Naive thymus-derived CD8-positive, alpha-beta T cell (primary cell): ENCODE results near the gene PREB. TPM values are rescaled to one million over a fixed set of nuclear protein-coding genes. Genes with fewer than 3 reads are reported as not detected.

Source experiments
- ATAC-seq, 2 donors: fragments of 150-1000 bp; cut with Tn5 transposase in 1 of 2; sonication (Bioruptor Pico), chemical (Tn5 transposase) in 1 of 2; 1 replicate in 1 of 2; 2 replicates in 1 of 2; pipeline ENCODE4 v1.10.0; 2021; ENCODE audit warnings: mild to moderate bottlenecking in 2 of 2, moderate library complexity in 2 of 2
- POLR2A ChIA-PET: fragments of 350-600 bp; sonication (Branson Sonifier 250); formaldehyde crosslinking; loops from one replicate; lab custom pipeline; 2021; ENCODE audit warnings: antibody characterized with exemption; lab: Charles Lee
- DNase-seq, 10 donors: peaks; one replicate each; pipeline versions ENCODE4 v3.0.0 to v3.0.0-alpha.2; 2020 to 2022
- H3K27ac Mint-ChIP-seq, 10 donors: one replicate each; pipeline ENCODE4 v1.8.0; 2020 to 2022; ENCODE audit warnings: mild to moderate bottlenecking in 10 of 10, mixed read lengths in 10 of 10, moderate library complexity in 4 of 10, inconsistent platforms in 1 of 10
- H3K27me3 Mint-ChIP-seq, 5 donors: one replicate each; pipeline ENCODE4 v1.8.0; 2021 to 2022; ENCODE audit warnings: mixed read lengths in 5 of 5
- H3K36me3 Mint-ChIP-seq, 3 donors: one replicate each; pipeline ENCODE4 v1.8.0; 2020 to 2022; ENCODE audit warnings: mixed read lengths in 3 of 3, mild to moderate bottlenecking in 2 of 3, inconsistent platforms in 1 of 3
- H3K4me1 Mint-ChIP-seq, 4 donors: one replicate each; pipeline ENCODE4 v1.8.0; 2021 to 2022; ENCODE audit warnings: mixed read lengths in 4 of 4
- H3K4me3 Mint-ChIP-seq, 10 donors: one replicate each; pipeline ENCODE4 v1.8.0; 2020 to 2022; ENCODE audit warnings: mild to moderate bottlenecking in 10 of 10, mixed read lengths in 10 of 10, moderate library complexity in 6 of 10, inconsistent platforms in 1 of 10
- H3K9me3 Mint-ChIP-seq, 9 donors: one replicate each; pipeline ENCODE4 v1.8.0; 2020 to 2022; ENCODE audit warnings: mixed read lengths in 9 of 9, mild to moderate bottlenecking in 3 of 9, inconsistent platforms in 1 of 9, moderate library complexity in 1 of 9
- polyA plus RNA-seq, 3 donors: library from polyadenylated mRNA; unstranded; fragments of 300-500 nt; fragmentation: Illumina TruSeq; gene quantifications; one replicate each; pipeline ENCODE4 v1.2.3, GENCODE V29; 2021
- total RNA-seq, 8 experiments: library from RNA in 2 of 8; stranded (reverse) in 2 of 8; gene quantifications; one replicate each; pipeline ENCODE4 v1.2.3 and lab custom pipeline; 2021 to 2026

PREB gene
- total and polyA plus RNA-seq, 5 experiments from 2014 or later = 35.9 to 58.4 (median 43.3) TPM

DNA sequence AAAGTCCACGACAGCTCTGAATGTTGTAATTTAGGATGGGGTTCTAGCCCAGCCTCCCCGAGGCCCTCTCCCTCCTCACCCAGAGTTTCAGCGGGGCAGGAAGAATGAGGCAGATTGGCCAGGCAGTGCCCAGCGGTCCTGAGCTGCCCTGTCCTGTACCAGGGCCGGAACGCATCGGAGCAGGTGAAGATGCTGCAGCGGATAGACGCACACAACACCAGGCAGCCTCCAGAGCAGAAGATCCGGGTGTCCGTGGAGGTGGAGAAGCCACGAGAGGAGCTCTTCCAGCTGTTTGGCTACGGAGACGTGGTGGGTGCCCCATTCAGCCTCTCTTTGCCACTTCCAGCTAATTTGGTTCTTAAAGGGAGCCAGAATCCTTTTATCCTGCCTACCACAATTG lies 37.1 kb downstream of the PREB start:
- no peak for ATAC-seq
- Mint-ChIP-seq H3K27me3 (no peaks in the 10 kb centered on the region), H3K36me3 (no peaks in the 10 kb centered on the region), H3K27ac (no peak overlapping the region), H3K4me3 (peak overlapping the region in 1 of 10 donors; percentile 19), H3K9me3 (no peaks in the 10 kb centered on the region), H3K4me1 (peaks cover 3 to 17% (median 12%) of the 10 kb centered on the region in 4 donors)
- DNase-seq = peak in 1 of 10 donors; percentile 57
- POLR2A ChIA-PET = no interaction called here

DNA sequence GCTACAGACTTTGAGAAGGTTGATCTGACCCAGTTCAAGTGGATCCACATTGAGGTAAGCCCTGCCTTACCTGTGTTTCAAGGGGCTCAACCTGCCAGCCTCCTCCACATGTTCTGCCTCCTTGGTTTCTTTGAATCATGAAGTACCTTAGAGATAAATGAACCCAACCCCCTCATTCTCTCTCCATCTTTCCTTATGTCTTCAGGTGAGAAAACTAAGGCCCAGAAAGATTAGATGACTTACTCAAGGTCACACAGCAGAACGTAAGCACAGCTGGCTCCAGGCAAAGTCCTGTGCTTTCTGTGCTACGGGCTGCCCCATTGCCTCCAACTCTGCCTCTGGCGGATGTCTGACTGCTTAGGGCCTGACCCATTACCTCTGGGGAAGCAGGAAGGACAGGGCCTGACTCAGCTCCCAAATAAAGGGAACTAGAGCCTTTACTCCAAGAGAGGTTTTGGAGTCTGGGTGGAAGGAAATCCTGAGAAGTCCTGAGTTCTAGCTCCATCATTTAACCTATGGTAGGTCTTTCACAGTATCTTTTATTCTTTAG lies 37.6 kb downstream of the PREB start:
- Mint-ChIP-seq H3K27ac (peak overlapping the region in 1 of 10 donors; percentile 62), H3K36me3 (no peaks in the 10 kb centered on the region), H3K4me3 (peak overlapping the region in 3 of 10 donors; percentile 11 to 74 (median 19)), H3K9me3 (no peaks in the 10 kb centered on the region), H3K4me1 (peaks cover 3 to 17% (median 12%) of the 10 kb centered on the region in 4 donors), H3K27me3 (no peaks in the 10 kb centered on the region)
- POLR2A ChIA-PET = no interaction called here
- DNase-seq = peak in 1 of 10 donors; percentile 14
- ATAC-seq = no peak

GRCh38 chr2:27095745-27096651 lies 38.4 kb downstream of the PREB start:
- DNase-seq (peak in 4 of 10 donors; percentile 34 to 62 (median 40)), ATAC-seq (peak; percentile 71 to 88)
- peak overlapping the region; percentile 20 to 82 (median 66) for H3K4me3 Mint-ChIP-seq
- H3K9me3 Mint-ChIP-seq = no peaks in the 10 kb centered on the region
- peak overlapping the region in 3 of 10 donors; percentile 51 to 79 (median 59) for H3K27ac Mint-ChIP-seq
- no peaks in the 10 kb centered on the region for H3K27me3 Mint-ChIP-seq
- POLR2A ChIA-PET = interaction anchor here (0.6 to 0.8 kb wide), 2 partner anchors 9 to 63 kb away, joined by 3 to 4 read pairs; partner anchors contain the start of gene KHK
- peaks cover 0 to 1% (median 0%) of the 10 kb centered on the region in 3 donors for H3K36me3 Mint-ChIP-seq
- peaks cover 3 to 17% (median 13%) of the 10 kb centered on the region in 4 donors for H3K4me1 Mint-ChIP-seq

DNA sequence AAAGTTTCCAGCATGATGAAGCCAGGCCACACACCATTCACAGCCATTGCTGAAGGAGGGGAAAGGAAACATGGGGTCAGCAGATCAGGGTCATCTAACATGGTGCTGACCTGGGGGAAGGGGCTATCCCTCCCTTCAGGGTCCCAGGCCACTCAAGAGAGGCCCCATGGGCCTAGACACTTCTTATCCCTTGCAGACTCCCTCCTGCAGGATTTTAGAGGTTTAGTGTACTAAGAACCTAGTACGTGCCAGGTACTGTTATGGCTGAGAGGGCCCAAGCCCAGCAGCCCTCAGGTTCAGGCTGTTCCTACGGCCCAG lies 39.0 kb downstream of the PREB start:
- Mint-ChIP-seq H3K27ac (peak overlapping the region in 1 of 10 donors; percentile 79), H3K4me1 (peaks cover 3 to 17% (median 13%) of the 10 kb centered on the region in 4 donors), H3K36me3 (peaks cover 0 to 1% (median 0%) of the 10 kb centered on the region in 3 donors), H3K9me3 (no peaks in the 10 kb centered on the region), H3K4me3 (peak overlapping the region in 6 of 10 donors; percentile 52 to 75 (median 64)), H3K27me3 (no peaks in the 10 kb centered on the region)
- no peak for DNase-seq
- no peak for ATAC-seq
- POLR2A ChIA-PET = interaction anchor here (0.8 kb wide), 1 partner anchor 8 kb away, joined by 4 read pairs; the partner anchor contains the start of gene KHK

GRCh38 chr2:27094353-27094984 lies 40.0 kb downstream of the PREB start:
- H3K36me3 Mint-ChIP-seq = peaks cover 0 to 1% (median 0%) of the 10 kb centered on the region in 3 donors
- peaks cover 3 to 17% (median 15%) of the 10 kb centered on the region in 4 donors for H3K4me1 Mint-ChIP-seq
- peak overlapping the region in 1 of 10 donors; percentile 37 for H3K27ac Mint-ChIP-seq
- H3K9me3 Mint-ChIP-seq = no peaks in the 10 kb centered on the region
- DNase-seq = peak in 1 of 10 donors; percentile 61
- no peak for ATAC-seq
- no peak overlapping the region for H3K4me3 Mint-ChIP-seq
- no peaks in the 10 kb centered on the region for H3K27me3 Mint-ChIP-seq
- POLR2A ChIA-PET = interaction anchor here (0.8 to 1.5 kb wide), 2 partner anchors 44 to 124 kb away, joined by 3 to 6 read pairs; partner anchors contain the start of gene AGBL5

- POLR2A ChIA-PET = interaction anchor here (0.5 to 1.5 kb wide), 3 partner anchors 20 to 124 kb away, joined by 3 to 6 read pairs (median 3); partner anchors contain the start of gene AGBL5
- ATAC-seq (no peak), DNase-seq (peak in 1 of 10 donors; percentile 56)
- H3K4me1 Mint-ChIP-seq = peaks cover 3 to 17% (median 16%) of the 10 kb centered on the region in 4 donors
- H3K36me3 Mint-ChIP-seq = peaks cover 0 to 1% (median 0%) of the 10 kb centered on the region in 3 donors
- H3K27ac Mint-ChIP-seq = no peak overlapping the region
- H3K27me3 Mint-ChIP-seq = no peaks in the 10 kb centered on the region
- H3K9me3 Mint-ChIP-seq = no peaks in the 10 kb centered on the region
- H3K4me3 Mint-ChIP-seq = no peak overlapping the region
Observed at GRCh38 chr2:27093430-27094352, 40.7 kb downstream of the PREB start.

DNA sequence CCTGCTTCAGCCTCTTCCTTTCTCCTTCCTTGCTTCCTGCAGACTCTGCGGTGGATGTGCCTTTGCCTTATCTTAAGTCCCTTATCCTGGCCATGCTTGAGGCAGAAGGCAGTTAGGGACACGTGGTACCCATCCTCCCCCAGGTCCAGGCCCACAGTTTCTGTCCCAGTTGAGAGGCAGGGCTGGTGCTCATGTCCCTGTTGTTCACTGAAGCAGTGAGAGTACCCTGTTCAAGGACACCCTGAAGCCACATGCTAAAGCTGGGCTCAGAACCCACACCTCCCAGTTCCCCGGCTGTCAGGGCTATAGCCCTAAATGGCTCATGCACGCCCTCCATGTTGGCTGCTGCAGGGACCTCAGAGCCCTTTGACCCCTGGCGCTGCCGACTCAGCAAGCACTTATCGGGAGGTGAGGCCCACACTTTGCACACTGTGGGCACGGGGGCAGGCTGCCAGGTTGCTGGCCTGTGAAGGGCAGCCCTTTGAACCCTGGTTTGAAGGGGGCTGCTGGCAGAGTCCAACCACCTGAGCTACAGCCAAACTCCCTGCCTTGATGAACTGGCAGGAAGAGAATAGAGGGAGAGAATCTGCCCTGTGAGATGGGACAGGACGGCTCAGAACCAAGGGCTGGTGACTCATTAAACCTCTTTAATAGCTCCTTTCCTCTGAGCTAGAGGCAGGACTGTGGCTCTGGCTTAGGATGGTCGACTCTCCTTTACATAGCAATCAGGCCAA lies 41.6 kb downstream of the PREB start:
- Mint-ChIP-seq H3K27ac (no peak overlapping the region), H3K36me3 (peaks cover 0 to 1% (median 0%) of the 10 kb centered on the region in 3 donors), H3K9me3 (no peaks in the 10 kb centered on the region), H3K4me1 (peaks cover 3 to 18% (median 16%) of the 10 kb centered on the region in 4 donors), H3K4me3 (no peak overlapping the region), H3K27me3 (no peaks in the 10 kb centered on the region)
- POLR2A ChIA-PET = interaction anchor here (0.5 to 1.5 kb wide), 2 partner anchors 20 to 42 kb away, joined by 3 to 6 read pairs; partner anchors contain the start of gene AGBL5
- ATAC-seq (no peak), DNase-seq (peak in 1 of 10 donors; percentile 45)

- no peaks in the 10 kb centered on the region for H3K9me3 Mint-ChIP-seq
- DNase-seq = peak in 1 of 10 donors; percentile 31
- peaks cover 0 to 1% (median 0%) of the 10 kb centered on the region in 3 donors for H3K36me3 Mint-ChIP-seq
- peak overlapping the region in 2 of 10 donors; percentile 27 to 28 for H3K27ac Mint-ChIP-seq
- no peaks in the 10 kb centered on the region for H3K27me3 Mint-ChIP-seq
- H3K4me3 Mint-ChIP-seq = no peak overlapping the region
- no peak for ATAC-seq
- POLR2A ChIA-PET = interaction anchor here (0.7 to 2.6 kb wide), 2 partner anchors 11 to 125 kb away, joined by 3 to 6 read pairs; partner anchors contain the start of gene CAD
- H3K4me1 Mint-ChIP-seq = peaks cover 4 to 25% (median 24%) of the 10 kb centered on the region in 4 donors
Observed at GRCh38 chr2:27091746-27092695, 42.4 kb downstream of the PREB start.

GRCh38 chr2:27089111-27089954 lies 45.1 kb downstream of the PREB start:
- POLR2A ChIA-PET = interaction anchor here (2.4 to 12.2 kb wide), 3 partner anchors 8 to 38 kb away, joined by 6 to 197 read pairs (median 7); partner anchors contain the start of genes AGBL5 and OST4
- Mint-ChIP-seq H3K27ac (no peak overlapping the region), H3K9me3 (no peaks in the 10 kb centered on the region), H3K36me3 (peaks cover 0 to 1% (median 0%) of the 10 kb centered on the region in 3 donors), H3K27me3 (no peaks in the 10 kb centered on the region), H3K4me3 (no peak overlapping the region), H3K4me1 (peaks cover 5 to 24% (median 18%) of the 10 kb centered on the region in 4 donors)
- no peak for ATAC-seq
- peak in 1 of 10 donors; percentile 27 for DNase-seq
